HG03565 (cell line): ENCODE measurements around the gene RLF.

Experiments
- ATAC-seq: cut with Tn5 transposase; IDR thresholded peaks from one replicate; pipeline ENCODE4 v1.9.1; 2021; ENCODE audit warnings: mild to moderate bottlenecking, moderate library complexity; ENCODE audit not compliant: unreplicated experiment

RLF gene

DNA sequence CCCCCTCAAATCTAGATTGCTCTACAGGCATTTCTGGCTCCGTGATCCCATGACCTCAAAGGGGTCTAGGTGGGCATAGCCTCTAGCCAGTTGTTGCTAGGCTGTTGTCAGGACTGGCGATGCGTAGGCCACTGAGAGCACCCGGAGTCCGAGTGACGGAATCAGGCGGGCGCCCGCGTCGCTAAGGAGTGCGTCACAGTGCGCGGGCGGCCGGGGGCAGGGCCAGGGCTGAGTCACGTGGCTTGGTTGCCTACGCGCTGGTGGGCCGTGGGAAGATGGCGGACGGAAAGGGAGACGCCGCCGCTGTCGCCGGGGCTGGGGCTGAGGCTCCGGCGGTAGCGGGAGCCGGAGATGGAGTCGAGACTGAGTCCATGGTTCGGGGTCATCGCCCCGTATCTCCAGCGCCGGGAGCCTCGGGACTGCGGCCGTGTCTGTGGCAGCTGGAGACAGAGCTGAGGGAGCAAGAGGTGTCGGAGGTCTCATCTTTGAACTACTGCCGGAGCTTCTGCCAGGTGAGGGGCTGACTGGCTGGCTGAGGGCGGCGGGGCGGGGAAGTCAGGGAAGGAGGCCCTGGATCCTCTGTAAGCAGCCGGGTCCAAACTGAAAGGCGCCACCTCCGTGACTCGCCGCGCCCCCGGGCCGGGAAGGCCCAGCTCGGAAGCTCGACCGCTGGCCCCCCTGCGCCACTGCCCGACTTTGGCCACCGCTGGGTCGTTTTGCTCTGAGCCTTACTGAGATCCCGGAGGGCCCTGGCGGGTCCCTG is at the start of gene RLF:
Gene RLF, plus strand, starts transcription at position 263 of the 763 bp plus-strand sequence. Its CDS starts 13 bp downstream, at position 276.
- peak; percentile 81 for ATAC-seq

DNA sequence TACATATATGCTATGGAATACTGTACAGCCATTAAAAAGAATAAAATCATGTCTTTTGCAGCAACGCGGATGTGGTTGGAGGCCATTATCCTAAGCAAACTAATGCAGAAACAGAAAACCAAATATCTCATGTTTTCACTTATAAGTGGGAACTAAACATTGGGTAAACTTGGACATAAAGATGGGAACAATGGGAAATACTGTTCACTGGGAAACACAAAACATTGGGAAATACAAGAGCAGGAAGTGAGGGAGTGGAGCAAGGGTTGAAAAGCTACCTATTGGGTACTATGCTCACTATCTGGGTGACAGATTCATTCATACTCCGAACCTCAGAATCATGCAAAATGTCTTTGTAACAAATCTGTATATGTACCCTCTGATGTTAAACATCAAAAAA is 46.8 kb upstream of the RLF start:
- ATAC-seq, result no peak

- ATAC-seq, result no peak
These were observed 41.1 kb upstream of the RLF start for GRCh38 chr1:40120128-40120527.

DNA sequence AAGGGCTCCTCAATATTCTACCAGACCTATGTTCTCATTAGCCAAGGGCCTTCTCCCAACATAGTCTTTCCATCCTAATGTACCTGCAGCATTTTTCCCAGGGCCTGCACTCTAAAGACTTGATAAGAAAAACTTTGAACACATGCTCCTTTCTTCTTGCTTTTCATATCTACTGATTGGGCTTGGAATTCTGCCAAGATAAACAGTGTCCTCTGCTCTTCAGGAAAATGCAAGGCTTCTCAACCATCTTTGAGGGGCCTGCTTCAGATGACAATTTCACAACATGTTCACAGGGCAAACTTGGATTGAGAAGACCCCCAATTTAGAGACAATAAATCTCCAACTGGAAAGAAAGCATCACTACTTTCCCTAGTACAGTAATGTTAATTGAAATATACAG is 38.3 kb upstream of the RLF start:
- ATAC-seq, result no peak

DNA sequence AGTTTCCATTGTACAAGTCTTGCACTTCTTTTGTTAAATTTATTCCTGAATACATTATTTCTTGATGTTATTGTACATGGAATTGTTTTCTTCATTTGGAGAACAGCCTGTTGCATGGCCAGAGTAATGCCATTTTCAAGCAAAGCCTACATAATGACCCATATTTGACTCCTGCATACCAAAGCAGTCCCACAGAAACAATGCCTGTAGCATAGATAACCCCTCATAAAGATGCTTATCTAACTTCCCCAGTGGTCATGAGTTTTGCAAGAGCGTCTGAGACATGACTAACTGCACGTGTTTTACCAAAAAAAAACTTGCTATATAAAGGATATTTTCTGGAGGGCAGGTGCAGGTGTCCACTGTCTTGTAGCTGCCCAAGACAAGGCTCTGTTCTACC is 30.3 kb upstream of the RLF start:
- ATAC-seq, result no peak

GRCh38 chr1:40132383-40133311 is 28.5 kb upstream of the RLF start:
- ATAC-seq, result no peak

DNA sequence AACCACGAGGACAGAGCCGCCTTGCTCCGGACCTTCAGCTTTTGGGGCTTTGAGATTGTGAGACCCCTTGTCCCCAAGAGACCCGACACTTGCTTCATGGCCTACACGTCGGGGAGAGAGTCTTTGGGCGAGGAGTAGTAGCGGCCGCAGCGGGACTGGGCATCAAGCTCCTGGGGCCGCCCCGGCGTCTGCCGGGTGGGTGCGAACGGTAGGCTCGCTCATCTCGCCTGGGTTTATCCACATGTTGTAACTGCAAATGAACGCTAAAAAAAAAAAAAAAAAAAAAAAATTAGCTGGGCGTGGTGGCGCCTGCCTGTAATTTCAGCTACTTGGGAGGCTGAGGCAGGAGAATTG is 27.9 kb upstream of the RLF start:
- no peak for ATAC-seq

DNA sequence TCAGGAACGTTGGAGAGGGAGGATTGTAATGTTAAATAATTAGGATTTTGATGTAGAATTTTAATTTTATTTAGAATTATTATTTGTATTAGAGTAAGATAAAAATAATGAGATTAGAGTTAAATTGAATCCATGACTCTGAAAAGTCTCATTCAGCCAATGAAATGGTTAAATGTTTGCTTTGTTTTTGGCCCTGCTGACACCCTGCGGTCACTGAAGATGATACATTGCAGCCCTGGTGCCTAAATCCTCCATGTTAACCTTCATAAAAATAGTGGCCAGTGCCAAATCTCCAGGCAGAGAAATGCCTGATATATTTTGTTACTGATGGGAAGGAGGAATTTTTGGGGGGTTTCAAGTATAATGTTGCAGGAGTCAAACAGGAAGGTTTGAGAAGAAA is 27.3 kb upstream of the RLF start:
- no peak for ATAC-seq

DNA sequence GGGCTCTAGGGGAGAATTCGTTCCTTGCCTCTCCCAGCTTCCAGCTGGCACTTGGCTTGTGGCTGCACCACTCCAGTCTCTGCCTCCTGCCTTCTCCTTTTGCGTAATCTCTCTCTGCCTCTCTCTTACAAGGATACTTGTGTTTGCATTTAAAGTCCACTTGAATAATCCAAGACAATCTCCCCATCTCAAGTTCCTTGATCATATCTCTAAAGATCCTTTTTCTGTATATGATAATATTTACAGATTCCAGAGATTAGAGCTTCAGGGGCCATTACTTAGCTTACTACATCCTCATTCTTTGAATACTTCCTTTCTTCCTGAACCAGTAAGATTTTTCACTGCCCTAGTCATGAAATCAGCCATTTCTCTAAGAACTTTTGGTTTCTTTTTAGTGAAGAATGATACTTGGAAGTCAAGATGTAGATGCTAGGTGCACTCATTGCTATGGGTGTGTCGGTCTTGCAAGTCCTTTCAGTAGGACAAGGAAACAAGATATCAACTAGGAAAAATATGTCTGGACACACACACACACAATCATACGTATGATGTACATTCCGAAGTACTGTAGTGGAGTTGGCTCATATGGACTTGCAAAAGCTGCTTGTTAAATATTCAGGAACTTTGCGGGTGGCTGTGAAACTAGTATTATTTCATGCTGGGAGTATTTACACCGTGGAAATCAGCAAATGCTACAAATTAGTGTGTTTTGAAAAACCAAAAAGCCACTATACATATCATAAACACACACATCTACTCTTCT is 20.8 kb upstream of the RLF start:
- no peak for ATAC-seq

DNA sequence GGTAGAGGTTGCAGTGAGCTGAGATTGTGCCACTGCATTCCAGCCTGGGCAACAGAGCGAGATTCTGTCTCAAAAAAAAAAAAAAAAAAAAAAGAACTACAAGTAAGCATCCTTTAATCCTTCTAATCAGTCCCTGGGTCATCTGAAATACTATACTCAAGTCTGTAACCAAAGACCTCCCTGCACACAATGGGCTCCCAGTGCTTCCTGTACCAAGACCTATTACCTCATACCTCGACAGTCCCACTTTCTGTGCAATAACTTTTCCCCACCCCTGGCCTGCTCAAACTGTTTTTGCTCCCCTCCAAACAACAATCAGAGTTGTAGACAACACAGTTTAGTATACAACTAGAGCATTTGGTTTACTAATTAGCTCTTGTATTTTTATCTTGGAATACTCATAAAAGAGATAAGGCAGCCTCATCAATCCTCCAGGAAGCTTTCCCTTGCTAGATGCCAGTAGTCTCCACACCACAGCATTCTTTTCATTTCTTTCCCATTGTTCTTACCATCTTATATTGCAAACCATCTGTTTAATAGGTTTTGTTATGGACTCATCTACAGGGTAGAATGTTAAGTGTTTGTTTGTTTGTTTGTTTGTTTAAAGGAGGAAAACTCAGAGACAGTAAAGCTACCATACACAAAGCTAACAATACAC is 19.2 kb upstream of the RLF start:
- no peak for ATAC-seq

- no peak for ATAC-seq
These were observed 17.2 kb upstream of the RLF start for GRCh38 chr1:40143891-40144575.

DNA sequence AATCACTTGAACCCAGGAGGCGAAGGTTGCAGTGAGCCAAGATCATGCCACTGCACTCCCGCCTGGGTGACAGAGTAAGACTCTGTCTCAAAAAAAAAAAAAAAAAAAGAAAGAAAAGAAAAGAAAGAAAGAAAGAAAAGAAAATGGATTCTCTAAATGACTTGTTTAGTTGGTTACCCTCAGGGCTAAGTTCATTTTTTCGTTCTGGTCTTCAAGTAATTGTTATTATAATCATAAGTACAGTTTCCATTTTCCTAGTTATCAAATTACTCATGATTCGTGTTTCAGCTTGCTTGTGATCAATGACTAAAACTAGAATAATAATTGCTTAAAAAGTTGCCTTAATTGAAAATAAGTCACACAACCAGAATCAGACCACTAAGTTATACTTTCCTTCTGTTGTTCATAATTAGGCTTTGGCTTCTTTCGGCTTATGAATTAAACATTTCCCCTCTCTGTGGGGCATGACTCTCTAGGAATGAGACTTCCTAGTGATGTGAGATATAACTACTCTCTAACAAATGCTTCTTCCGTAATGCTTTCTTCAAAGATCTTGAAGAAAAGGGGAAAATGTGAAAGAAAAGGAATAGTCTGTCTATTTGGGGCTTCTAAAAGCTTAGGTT is 9.6 kb upstream of the RLF start:
- ATAC-seq, result no peak

DNA sequence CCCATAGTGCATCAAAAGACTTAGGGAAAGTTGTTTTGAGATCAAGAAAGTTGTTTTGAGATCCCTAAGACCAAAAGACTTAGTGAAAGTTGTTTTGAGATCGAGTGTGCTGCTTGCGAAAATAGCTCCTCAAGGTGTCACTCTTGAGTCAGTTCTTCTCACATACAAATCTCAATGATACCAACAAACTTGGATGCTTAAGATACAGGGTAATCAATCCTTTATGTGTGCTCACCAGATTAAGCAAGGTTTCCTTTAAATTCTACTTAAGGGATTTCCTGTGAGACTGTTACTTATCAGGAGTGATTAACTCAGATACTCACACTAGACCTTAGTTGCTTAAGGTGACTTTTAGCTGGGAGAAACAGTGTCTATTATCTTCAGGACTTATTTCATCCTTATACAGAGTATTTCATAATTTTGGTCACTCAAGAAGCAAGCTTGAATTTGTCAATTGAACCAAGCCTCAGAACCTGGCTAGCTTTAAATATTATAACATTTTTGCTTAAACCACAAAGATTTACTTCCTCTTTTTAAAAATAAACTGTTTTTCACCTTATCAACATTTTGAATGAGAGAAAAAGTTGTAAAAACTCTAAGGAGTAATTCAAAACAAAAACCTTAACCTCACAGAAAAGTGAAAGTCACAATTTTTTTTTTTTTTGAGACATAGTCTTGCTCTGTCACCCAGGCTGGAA is 8.0 kb upstream of the RLF start:
- ATAC-seq, result peak; percentile 55

- ATAC-seq, result no peak
These were observed 6.1 kb upstream of the RLF start for GRCh38 chr1:40155135-40155534.

DNA sequence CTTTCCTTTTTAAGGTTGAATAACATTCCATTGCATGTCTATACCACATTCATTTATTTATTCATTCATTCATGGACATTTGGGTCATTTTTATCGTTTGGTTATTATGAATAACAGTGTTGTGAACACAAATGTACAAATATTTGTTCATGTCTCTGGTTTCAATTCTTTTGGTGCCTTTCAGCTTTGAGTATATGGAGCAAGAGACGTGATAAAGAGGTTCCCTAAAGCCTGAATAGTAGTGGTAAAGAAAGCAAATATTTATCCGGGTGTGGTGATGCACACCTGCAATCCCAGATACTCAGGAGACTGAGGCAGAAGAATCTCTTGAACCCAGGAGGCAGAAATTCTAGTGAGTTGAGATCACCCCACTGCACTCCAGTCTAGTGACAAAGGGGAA is 5.3 kb upstream of the RLF start:
- no peak for ATAC-seq

GRCh38 chr1:40160806-40161124 is 422 bp upstream of the RLF start:
- no peak for ATAC-seq

- ATAC-seq, result no peak
These were observed 756 bp downstream of the RLF start for GRCh38 chr1:40161888-40162397.

GRCh38 chr1:40162753-40163441 is 1.7 kb downstream of the RLF start:
- ATAC-seq, result no peak

DNA sequence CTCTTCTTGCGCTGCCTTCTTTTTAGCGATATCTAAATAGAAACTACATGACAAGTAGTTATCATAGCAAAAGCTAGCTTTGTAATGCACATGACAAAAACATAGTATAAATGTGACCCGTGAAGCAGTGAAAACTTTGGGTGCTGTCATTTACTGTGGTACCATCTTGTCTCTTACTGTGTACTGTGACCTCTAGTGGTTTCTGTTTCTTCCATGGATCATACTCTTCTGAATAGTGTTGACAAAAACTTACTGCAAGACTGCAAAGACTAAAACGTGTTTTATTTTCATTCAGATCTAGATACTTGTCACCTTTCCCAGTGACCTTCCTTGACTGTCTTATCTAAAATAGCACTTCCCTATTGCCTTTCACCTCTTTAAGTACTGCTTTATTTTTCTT is 6.1 kb downstream of the RLF start:
- no peak for ATAC-seq
